GM19324 (cell line): Measurements from ENCODE around the gene GMPPB.
"Not testable (repeated sequence)": the region's sequence is repeated elsewhere in the genome, so short reads cannot be mapped to it uniquely, and the experiment has no call there.

Experiments
- ATAC-seq: cut with Tn5 transposase; IDR thresholded peaks from one replicate; pipeline ENCODE4 v1.9.1; 2021; ENCODE audit warnings: mild to moderate bottlenecking, moderate library complexity; ENCODE audit not compliant: unreplicated experiment, low FRiP score

The GMPPB gene

GRCh38 chr3:49714728-49715550, 8.8 kb downstream of the GMPPB start:
- no peak for ATAC-seq

GRCh38 chr3:49713336-49714105, 10.2 kb downstream of the GMPPB start:
- ATAC-seq = no peak

GRCh38 chr3:49712631-49713317, 11.0 kb downstream of the GMPPB start:
- no peak for ATAC-seq

- ATAC-seq = no peak
Measured at GRCh38 chr3:49712166-49712565, 11.6 kb downstream of the GMPPB start.

- ATAC-seq = no peak
Measured at GRCh38 chr3:49711489-49711888, 12.3 kb downstream of the GMPPB start.

GRCh38 chr3:49709852-49710251, 13.9 kb downstream of the GMPPB start:
- ATAC-seq = no peak

GRCh38 chr3:49707113-49707480, 16.7 kb downstream of the GMPPB start:
- no peak for ATAC-seq

- no peak for ATAC-seq
Measured at GRCh38 chr3:49706456-49707112, 17.2 kb downstream of the GMPPB start.

GRCh38 chr3:49705390-49705960, 18.3 kb downstream of the GMPPB start:
- ATAC-seq = no peak

GRCh38 chr3:49704629-49705028, 19.1 kb downstream of the GMPPB start:
- ATAC-seq = no peak

- ATAC-seq = no peak
Measured at GRCh38 chr3:49703956-49704355, 19.8 kb downstream of the GMPPB start.

- no peak for ATAC-seq
Measured at GRCh38 chr3:49703443-49703927, 20.3 kb downstream of the GMPPB start.

- no peak for ATAC-seq
Measured at GRCh38 chr3:49702672-49703071, 21.1 kb downstream of the GMPPB start.

- ATAC-seq = no peak
Measured at GRCh38 chr3:49701388-49702077, 22.2 kb downstream of the GMPPB start.

- ATAC-seq = no peak
Measured at GRCh38 chr3:49700453-49701128, 23.2 kb downstream of the GMPPB start.

GRCh38 chr3:49700014-49700413, 23.7 kb downstream of the GMPPB start:
- ATAC-seq = no peak

- no peak for ATAC-seq
Measured at GRCh38 chr3:49699281-49699979, 24.3 kb downstream of the GMPPB start.

GRCh38 chr3:49695350-49696015, 28.3 kb downstream of the GMPPB start:
- ATAC-seq = not testable (repeated sequence)
